MCF 10A (cell line): ENCODE results near the gene AGAP1. TPM values are rescaled to one million over a fixed set of nuclear protein-coding genes. Genes with fewer than 3 reads are reported as not detected.
"Not testable (repeated sequence)": the region's sequence is repeated elsewhere in the genome, so short reads cannot be mapped to it uniquely, and the experiment has no call there.

Experiments
- BruUV-seq: library from RNA; stranded (reverse); fragments of 400-500 nt; replicated peaks from 2 replicates; lab custom pipeline; 2021; lab: Mats Ljungman, UMichigan
- CTCF ChIA-PET: fragments of 300-600 bp; sonication (Branson Sonifier 250); formaldehyde crosslinking; extraction: SDS; loops from one replicate; lab custom pipeline; 2021; ENCODE audit warnings: antibody characterized with exemption, inconsistent platforms; lab: Yijun Ruan, JAX
- POLR2A ChIA-PET: fragments of 300-600, 350-650 bp; sonication (Branson Sonifier 250); formaldehyde crosslinking; extraction: SDS; loops from one replicate; lab custom pipeline; 2020; ENCODE audit warnings: antibody characterized with exemption, inconsistent platforms; lab: Yijun Ruan, JAX
- DNase-seq: peaks from one replicate; pipeline ENCODE4 v3.0.0-alpha.2; 2018; ENCODE audit not compliant: unreplicated experiment
- H3K27ac Mint-ChIP-seq: one replicate; pipeline ENCODE4 v1.8.0; 2022; ENCODE audit warnings: mild to moderate bottlenecking, low read depth, mixed read lengths; ENCODE audit not compliant: unreplicated experiment
- H3K27me3 Mint-ChIP-seq: one replicate; pipeline ENCODE4 v1.8.0; 2022; ENCODE audit warnings: mixed read lengths; ENCODE audit not compliant: insufficient read depth, unreplicated experiment
- H3K36me3 Mint-ChIP-seq: one replicate; pipeline ENCODE4 v1.8.0; 2022; ENCODE audit warnings: mild to moderate bottlenecking, moderate library complexity, mixed read lengths; ENCODE audit not compliant: insufficient read depth, unreplicated experiment
- H3K4me1 Mint-ChIP-seq: one replicate; pipeline ENCODE4 v1.8.0; 2022; ENCODE audit warnings: mixed read lengths; ENCODE audit not compliant: insufficient read depth, unreplicated experiment
- H3K4me3 Mint-ChIP-seq: one replicate; pipeline ENCODE4 v1.8.0; 2022; ENCODE audit warnings: mild to moderate bottlenecking, moderate library complexity, mixed read lengths; ENCODE audit not compliant: unreplicated experiment
- H3K9me3 Mint-ChIP-seq: one replicate; pipeline ENCODE4 v1.8.0; 2022; ENCODE audit warnings: mixed read lengths; ENCODE audit not compliant: unreplicated experiment
- CTCF ChIP-seq: fragments of 200-600 bp; IDR thresholded peaks from one replicate; pipeline ENCODE4 v1.8.0; 2022; ENCODE audit warnings: antibody characterized with exemption, mild to moderate bottlenecking; ENCODE audit not compliant: unreplicated experiment
- intact Hi-C: fragments of 100-400 bp; cut with micrococcal nuclease; formaldehyde crosslinking; loops from 2 replicates; pipeline ENCODE4 v1.14.1; 2022
- total RNA-seq: library from RNA; stranded (reverse); gene quantifications from 2 replicates; pipeline ENCODE4 v1.2.3, GENCODE V29; 2022

AGAP1 gene
- total RNA-seq, 1 experiment from 2014 or later, result 41.3 TPM

GRCh38 chr2:236090027-236090382 lies 596.2 kb downstream of the AGAP1 start:
- Mint-ChIP-seq H3K36me3 (no peaks in the 10 kb centered on the region), H3K4me3 (no peak overlapping the region), H3K9me3 (no peaks in the 10 kb centered on the region), H3K27ac (no peak overlapping the region), H3K4me1 (no peaks in the 10 kb centered on the region), H3K27me3 (no peaks in the 10 kb centered on the region)
- ChIA-PET POLR2A (no interaction called here), CTCF (no interaction called here)
- BruUV-seq, result no TSS peak
- intact Hi-C loops, result no loop called here
- DNase-seq, result no peak
- TF ChIP-seq CTCF, result no peak

GRCh38 chr2:236090826-236091225 lies 597.0 kb downstream of the AGAP1 start:
- CTCF ChIA-PET, DNase-seq, H3K36me3 Mint-ChIP-seq, H3K27me3 Mint-ChIP-seq, H3K4me3 Mint-ChIP-seq, intact Hi-C loops, H3K9me3 Mint-ChIP-seq, POLR2A ChIA-PET, H3K4me1 Mint-ChIP-seq, BruUV-seq, H3K27ac Mint-ChIP-seq: not testable (repeated sequence)

GRCh38 chr2:236092714-236093113 lies 598.9 kb downstream of the AGAP1 start:
- BruUV-seq, result no TSS peak
- Mint-ChIP-seq H3K4me1 (no peaks in the 10 kb centered on the region), H3K27me3 (no peaks in the 10 kb centered on the region), H3K4me3 (no peak overlapping the region), H3K27ac (no peak overlapping the region), H3K9me3 (no peaks in the 10 kb centered on the region), H3K36me3 (no peaks in the 10 kb centered on the region)
- TF ChIP-seq CTCF, result no peak
- no peak for DNase-seq
- POLR2A ChIA-PET, result no interaction called here
- CTCF ChIA-PET, result interaction anchor here (0.6 to 0.7 kb wide), 2 partner anchors 77 to 1420 kb away, joined by 3 read pairs; no protein-coding TSS in a partner anchor
- intact Hi-C loops, result no loop called here

GRCh38 chr2:236093134-236093533 lies 599.3 kb downstream of the AGAP1 start:
- Mint-ChIP-seq H3K4me1 (no peaks in the 10 kb centered on the region), H3K36me3 (no peaks in the 10 kb centered on the region), H3K27ac (no peak overlapping the region), H3K9me3 (no peaks in the 10 kb centered on the region), H3K27me3 (no peaks in the 10 kb centered on the region), H3K4me3 (no peak overlapping the region)
- ChIA-PET CTCF (no interaction called here), POLR2A (no interaction called here)
- intact Hi-C loops, result no loop called here
- DNase-seq, result no peak
- no TSS peak for BruUV-seq
- TF ChIP-seq CTCF, result no peak

GRCh38 chr2:236095504-236095903 lies 601.7 kb downstream of the AGAP1 start:
- BruUV-seq, result no TSS peak
- POLR2A ChIA-PET, result interaction anchor here (0.6 kb wide), 1 partner anchor 23 kb away, joined by 3 read pairs; no protein-coding TSS in a partner anchor
- H3K27ac Mint-ChIP-seq, result no peak overlapping the region
- no peak overlapping the region for H3K4me3 Mint-ChIP-seq
- intact Hi-C loops, result no loop called here
- H3K9me3 Mint-ChIP-seq, result no peaks in the 10 kb centered on the region
- no peak for DNase-seq
- H3K27me3 Mint-ChIP-seq, result no peaks in the 10 kb centered on the region
- H3K36me3 Mint-ChIP-seq, result no peaks in the 10 kb centered on the region
- no peak for TF ChIP-seq CTCF
- no peaks in the 10 kb centered on the region for H3K4me1 Mint-ChIP-seq
- CTCF ChIA-PET, result no interaction called here
